ENCODE data around the gene TTC1. TPM values are rescaled to one million over a fixed set of nuclear protein-coding genes. Genes with fewer than 3 reads are reported as not detected.

TTC1 gene
- 49.4 and 49.9 TPM in 2 replicates for total RNA-seq
- long read RNA-seq, transcript TTC1-205 (8 exons, 1,432 nt): minor isoform, 23 of 234 reads
- long read RNA-seq, transcript TTC1-201 (8 exons, 1,467 nt): major isoform, 176 of 234 reads
- long read RNA-seq, partial matches to known transcripts: 20 of 234 reads
- long read RNA-seq, other reads (novel, unspliced or antisense): 14 of 234 reads

DNA sequence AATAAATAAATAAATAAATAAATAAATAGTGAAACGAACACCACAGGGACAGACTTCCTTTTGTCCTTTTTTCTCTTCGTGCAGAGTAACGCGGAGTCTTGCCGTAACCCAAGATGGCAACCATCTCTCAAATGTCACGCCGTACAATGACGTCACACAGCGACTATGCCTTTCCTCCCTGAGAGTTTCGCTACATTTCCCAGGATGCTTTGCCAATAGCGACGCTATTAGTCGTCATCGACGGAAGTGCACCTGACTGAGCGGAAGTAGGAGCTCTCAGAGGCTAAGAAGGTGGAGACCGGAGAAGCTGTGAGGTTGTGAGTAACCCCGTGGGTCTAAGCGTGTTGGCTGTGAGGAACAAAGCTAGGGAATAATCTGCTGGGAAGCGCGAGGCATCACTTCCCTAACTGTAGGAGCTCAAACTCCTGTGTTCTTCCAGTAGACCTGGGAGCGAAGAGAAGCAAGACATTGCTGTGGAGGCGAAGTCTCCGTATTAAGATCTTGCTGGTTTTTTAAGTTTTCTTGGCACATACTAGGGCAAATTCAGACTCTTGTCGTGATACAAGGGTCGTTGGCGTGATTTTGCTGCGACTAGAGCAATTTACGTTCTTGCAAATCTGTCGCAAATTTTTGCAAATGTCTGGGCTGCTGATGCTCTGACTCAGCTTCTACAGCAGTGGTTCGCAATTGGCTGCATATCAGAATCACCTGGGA lies at the start of gene TTC1:
TTC1 (plus strand) TSS at position 263 of the 714 bp plus-strand sequence. CDS start 1,390 bp downstream, outside the sequence.
- Mint-ChIP-seq H3K27me3 (ENCODE audit: unreplicated experiment) (no peaks in the 10 kb centered on the region), H3K4me3 (ENCODE audit: unreplicated experiment) (peak within 1 kb of the TSS; percentile 99), H3K27ac (ENCODE audit: unreplicated experiment) (peak within 1 kb of the TSS; percentile 98), H3K36me3 (ENCODE audit: unreplicated experiment) (peaks cover 11% of the 10 kb centered on the region), H3K4me1 (ENCODE audit: unreplicated experiment) (peaks cover 24% of the 10 kb centered on the region), H3K9me3 (ENCODE audit: unreplicated experiment) (no peaks in the 10 kb centered on the region)
- DNase-seq (ENCODE audit: extremely low spot score, unreplicated experiment): peak; percentile 95
- no peak for TF ChIP-seq CTCF (IDR thresholded peaks at IDR 0.05)

DNA sequence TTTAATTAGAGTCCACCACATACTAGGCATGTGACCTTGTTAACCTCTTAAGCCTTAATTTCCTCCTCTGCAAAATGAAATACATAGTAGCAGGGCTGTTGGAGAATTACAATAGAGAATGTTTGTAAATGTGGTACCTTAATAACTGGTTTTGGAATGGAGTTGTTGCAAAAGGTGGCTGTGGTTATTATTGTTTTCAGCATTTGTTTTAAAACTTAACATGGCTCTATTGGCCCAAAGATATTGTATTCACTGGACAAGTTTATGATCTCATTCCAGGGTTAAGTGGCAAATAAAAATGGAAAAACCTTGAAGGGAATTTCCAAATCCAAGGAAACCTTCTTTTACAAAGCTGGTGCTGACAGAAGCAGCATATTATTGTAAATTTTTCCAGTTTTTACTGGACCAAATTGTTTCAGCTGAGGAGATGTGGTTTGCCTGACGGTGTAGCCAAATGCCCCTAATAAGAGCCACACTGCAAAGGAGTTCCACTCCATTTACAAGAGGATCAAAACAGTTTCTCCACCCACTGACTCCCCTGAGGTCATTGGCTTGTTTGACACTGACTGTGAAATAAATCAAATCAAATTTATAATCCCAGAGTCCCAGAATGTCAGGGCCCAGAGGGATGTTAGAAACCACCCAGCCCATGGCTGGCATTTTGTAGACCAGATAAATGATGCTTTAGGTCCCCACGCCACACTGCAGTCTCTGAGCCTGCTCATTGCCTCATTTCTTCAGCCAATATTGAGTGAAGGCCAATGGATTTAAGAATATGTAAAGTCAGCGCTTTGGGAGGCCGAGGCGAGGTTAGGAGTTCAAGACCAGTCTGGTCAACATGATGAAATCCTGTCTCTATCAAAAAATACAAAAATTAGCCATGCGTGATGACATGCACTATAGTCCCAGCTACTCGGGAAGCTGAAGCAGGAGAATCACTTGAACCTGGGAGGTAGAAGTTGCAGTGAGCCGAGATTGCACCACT lies 47.5 kb upstream of the TTC1 start:
- TF ChIP-seq CTCF (IDR thresholded peaks at IDR 0.05): no peak
- H3K27ac Mint-ChIP-seq (ENCODE audit: unreplicated experiment): no peak overlapping the region
- H3K27me3 Mint-ChIP-seq (ENCODE audit: unreplicated experiment): no peaks in the 10 kb centered on the region
- peaks cover 4% of the 10 kb centered on the region for H3K4me1 Mint-ChIP-seq (ENCODE audit: unreplicated experiment)
- H3K9me3 Mint-ChIP-seq (ENCODE audit: unreplicated experiment): no peaks in the 10 kb centered on the region
- no peaks in the 10 kb centered on the region for H3K36me3 Mint-ChIP-seq (ENCODE audit: unreplicated experiment)
- DNase-seq (ENCODE audit: extremely low spot score, unreplicated experiment): no peak
- no peak overlapping the region for H3K4me3 Mint-ChIP-seq (ENCODE audit: unreplicated experiment)

DNA sequence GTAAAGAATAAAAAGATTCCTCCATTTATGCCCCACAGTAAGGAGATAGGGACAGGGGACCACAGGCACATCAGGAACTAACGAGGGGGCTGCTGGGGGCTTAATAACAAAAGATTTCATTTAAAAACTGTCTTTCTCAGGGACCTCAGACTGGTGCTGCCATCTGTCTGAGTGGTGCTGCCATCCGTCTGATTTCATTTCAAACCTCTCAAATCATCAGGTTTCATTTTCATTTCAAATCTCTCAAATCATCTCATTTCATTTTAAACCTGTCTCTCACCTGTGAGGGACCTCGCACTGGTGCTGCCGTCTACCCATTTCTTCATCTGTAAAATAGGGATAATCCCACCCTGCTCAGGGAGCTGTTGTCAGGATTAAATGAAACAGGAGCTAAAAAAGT lies 46.7 kb upstream of the TTC1 start:
- Mint-ChIP-seq H3K36me3 (ENCODE audit: unreplicated experiment) (no peaks in the 10 kb centered on the region), H3K4me1 (ENCODE audit: unreplicated experiment) (peaks cover 6% of the 10 kb centered on the region), H3K9me3 (ENCODE audit: unreplicated experiment) (no peaks in the 10 kb centered on the region), H3K27me3 (ENCODE audit: unreplicated experiment) (no peaks in the 10 kb centered on the region), H3K27ac (ENCODE audit: unreplicated experiment) (no peak overlapping the region), H3K4me3 (ENCODE audit: unreplicated experiment) (no peak overlapping the region)
- no peak for DNase-seq (ENCODE audit: extremely low spot score, unreplicated experiment)
- no peak for TF ChIP-seq CTCF (IDR thresholded peaks at IDR 0.05)

- H3K36me3 Mint-ChIP-seq (ENCODE audit: unreplicated experiment): no peaks in the 10 kb centered on the region
- H3K4me3 Mint-ChIP-seq (ENCODE audit: unreplicated experiment): no peak overlapping the region
- H3K9me3 Mint-ChIP-seq (ENCODE audit: unreplicated experiment): no peaks in the 10 kb centered on the region
- peaks cover 6% of the 10 kb centered on the region for H3K4me1 Mint-ChIP-seq (ENCODE audit: unreplicated experiment)
- no peak for TF ChIP-seq CTCF (IDR thresholded peaks at IDR 0.05)
- H3K27ac Mint-ChIP-seq (ENCODE audit: unreplicated experiment): no peak overlapping the region
- DNase-seq (ENCODE audit: extremely low spot score, unreplicated experiment): no peak
- H3K27me3 Mint-ChIP-seq (ENCODE audit: unreplicated experiment): no peaks in the 10 kb centered on the region
Observed at GRCh38 chr5:159963935-159964334, 45.0 kb upstream of the TTC1 start.

Measured in osteocyte (in vitro differentiated cells).